Skeletal muscle tissue (tissue), 4 donors: ENCODE results near the gene HBE1. TPM values are rescaled to one million over a fixed set of nuclear protein-coding genes. Genes with fewer than 3 reads are reported as not detected.

ENCODE experiments used
- H3K27ac ChIP-seq: one replicate; pipeline ENCODE4 v1.7.0; 2013; ENCODE audit warnings: mild to moderate bottlenecking, low read depth, low read length, inconsistent platforms
- H3K27me3 ChIP-seq, 3 donors: one replicate each; pipeline ENCODE4 v1.7.0; 2013; ENCODE audit warnings: low read length in 3 of 3; ENCODE audit not compliant: control insufficient read depth in 3 of 3, insufficient read depth in 3 of 3
- H3K36me3 ChIP-seq, 3 donors: one replicate each; pipeline ENCODE4 v1.7.0; 2013; ENCODE audit warnings: low read length in 3 of 3; ENCODE audit not compliant: control insufficient read depth in 3 of 3, insufficient read depth in 3 of 3
- H3K4me1 ChIP-seq, 3 donors: one replicate each; pipeline ENCODE4 v1.7.0; 2013; ENCODE audit warnings: low read length in 3 of 3, mild to moderate bottlenecking in 3 of 3; ENCODE audit not compliant: control insufficient read depth in 3 of 3, insufficient read depth in 3 of 3
- H3K4me3 ChIP-seq, 3 donors: one replicate each; pipeline ENCODE4 v1.7.0; 2013; ENCODE audit warnings: low read length in 3 of 3
- H3K9ac ChIP-seq, 3 donors: one replicate each; pipeline ENCODE4 v1.7.0; 2013; ENCODE audit warnings: low read length in 3 of 3, mild to moderate bottlenecking in 3 of 3, moderate library complexity in 2 of 3, low read depth in 1 of 3
- H3K9me3 ChIP-seq, 3 donors: one replicate each; pipeline ENCODE4 v1.7.0; 2013; ENCODE audit warnings: low read length in 3 of 3; ENCODE audit not compliant: control insufficient read depth in 3 of 3
- total RNA-seq: library from RNA; depleted of rRNA; stranded (reverse); fragments of >200 nt; gene quantifications from one replicate; pipeline ENCODE4 v1.2.3, GENCODE V29; 2014
- donor health status: Osteomylitis.

HBE1 gene
- total RNA-seq, 1 donor from 2014 or later = 84.0 TPM

DNA sequence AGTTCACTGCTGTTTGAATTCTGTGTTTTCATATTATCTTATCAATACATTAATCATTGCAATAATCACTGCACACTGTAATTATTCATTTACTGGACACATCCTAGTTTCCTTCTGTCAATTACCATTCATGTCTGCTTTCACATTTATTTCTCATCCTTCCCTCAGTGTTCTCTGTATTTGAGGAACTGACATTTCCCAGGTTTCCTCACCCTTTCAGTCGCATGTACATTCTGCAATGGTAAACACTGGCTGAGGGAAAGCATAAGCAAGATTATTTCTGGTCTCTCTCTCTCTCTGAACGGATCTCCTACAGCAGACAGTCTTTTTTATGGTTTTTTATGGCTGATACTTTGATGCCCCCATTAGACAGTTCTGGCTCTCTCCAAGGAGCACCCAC is 31.3 kb downstream of the HBE1 start:
- H3K27me3 ChIP-seq = no peaks in the 10 kb centered on the region
- H3K27ac ChIP-seq = no peak overlapping the region
- no peaks in the 10 kb centered on the region for H3K9me3 ChIP-seq
- H3K9ac ChIP-seq = no peak overlapping the region
- no peak overlapping the region for H3K4me3 ChIP-seq
- H3K4me1 ChIP-seq = no peaks in the 10 kb centered on the region
- no peaks in the 10 kb centered on the region for H3K36me3 ChIP-seq

DNA sequence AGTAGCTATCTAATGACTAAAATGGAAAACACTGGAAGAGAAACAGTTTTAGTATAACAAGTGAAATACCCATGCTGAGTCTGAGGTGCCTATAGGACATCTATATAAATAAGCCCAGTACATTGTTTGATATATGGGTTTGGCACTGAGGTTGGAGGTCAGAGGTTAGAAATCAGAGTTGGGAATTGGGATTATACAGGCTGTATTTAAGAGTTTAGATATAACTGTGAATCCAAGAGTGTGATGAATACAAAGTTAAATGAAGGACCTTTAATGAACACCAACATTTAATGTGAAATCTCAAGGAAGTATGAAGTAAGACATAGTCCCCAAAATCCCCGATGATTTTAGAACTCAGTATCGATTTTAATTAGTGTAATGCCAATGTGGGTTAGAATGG is 32.3 kb downstream of the HBE1 start:
- no peaks in the 10 kb centered on the region for H3K27me3 ChIP-seq
- H3K4me1 ChIP-seq = no peaks in the 10 kb centered on the region
- no peak overlapping the region for H3K9ac ChIP-seq
- no peak overlapping the region for H3K4me3 ChIP-seq
- no peaks in the 10 kb centered on the region for H3K36me3 ChIP-seq
- H3K9me3 ChIP-seq = no peaks in the 10 kb centered on the region
- H3K27ac ChIP-seq = no peak overlapping the region

DNA sequence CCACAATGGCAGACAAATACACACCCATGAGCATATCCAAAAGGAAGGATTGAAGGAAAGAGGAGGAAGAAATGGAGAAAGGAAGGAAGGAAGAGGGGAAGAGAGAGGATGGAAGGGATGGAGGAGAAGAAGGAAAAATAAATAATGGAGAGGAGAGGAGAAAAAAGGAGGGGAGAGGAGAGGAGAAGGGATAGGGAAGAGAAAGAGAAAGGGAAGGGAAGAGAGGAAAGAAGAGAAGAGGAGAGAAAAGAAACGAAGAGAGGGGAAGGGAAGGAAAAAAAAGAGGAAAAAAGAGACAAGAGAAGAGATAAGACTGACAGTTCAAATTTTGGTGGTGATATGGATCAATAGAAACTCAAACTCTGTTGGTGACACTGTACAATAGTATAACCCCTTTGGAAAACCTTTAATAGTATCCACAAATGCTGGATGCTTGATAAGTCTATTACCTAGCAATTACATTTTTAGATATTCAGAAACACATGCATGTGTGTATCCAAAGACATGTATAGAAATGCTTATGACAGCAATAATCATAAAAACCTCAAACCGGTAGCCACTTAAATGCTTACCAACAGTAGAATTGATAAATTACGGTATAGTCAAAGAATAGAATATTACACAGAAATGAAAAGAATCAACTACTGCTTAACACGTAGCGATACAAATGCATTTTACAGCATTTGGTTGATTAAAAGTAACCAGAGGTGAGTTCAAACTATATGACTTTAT is 34.2 kb downstream of the HBE1 start:
- no peak overlapping the region for H3K9ac ChIP-seq
- no peak overlapping the region for H3K4me3 ChIP-seq
- H3K27ac ChIP-seq = no peak overlapping the region
- no peaks in the 10 kb centered on the region for H3K27me3 ChIP-seq
- no peaks in the 10 kb centered on the region for H3K36me3 ChIP-seq
- H3K4me1 ChIP-seq = no peaks in the 10 kb centered on the region
- no peaks in the 10 kb centered on the region for H3K9me3 ChIP-seq

DNA sequence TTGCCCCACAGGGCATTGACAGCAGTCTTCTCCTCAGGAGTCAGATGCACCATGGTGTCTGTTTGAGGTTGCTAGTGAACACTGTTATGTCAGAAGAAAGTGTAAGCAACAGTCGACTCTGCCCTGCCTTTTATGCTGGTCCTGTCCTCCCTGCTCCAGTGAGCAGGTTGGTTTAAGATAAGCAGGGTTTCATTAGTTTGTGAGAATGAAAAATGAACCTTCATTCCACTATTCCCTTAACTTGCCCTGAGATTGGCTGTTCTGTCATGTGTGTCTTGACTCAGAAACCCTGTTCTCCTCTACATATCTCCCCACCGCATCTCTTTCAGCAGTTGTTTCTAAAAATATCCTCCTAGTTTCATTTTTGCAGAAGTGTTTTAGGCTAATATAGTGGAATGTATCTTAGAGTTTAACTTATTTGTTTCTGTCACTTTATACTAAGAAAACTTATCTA is 35.3 kb downstream of the HBE1 start, which contains the start of gene HBD:
Gene HBD, minus strand, starts transcription at position 103 of the 454 bp plus-strand sequence. Its CDS starts 50 bp downstream, at position 53.
- no peaks in the 10 kb centered on the region for H3K27me3 ChIP-seq
- H3K4me1 ChIP-seq = no peaks in the 10 kb centered on the region
- no peak within 1 kb of the TSS for H3K27ac ChIP-seq
- no peak within 1 kb of the TSS for H3K9ac ChIP-seq
- H3K36me3 ChIP-seq = no peaks in the 10 kb centered on the region
- H3K4me3 ChIP-seq = no peak within 1 kb of the TSS
- H3K9me3 ChIP-seq = no peaks in the 10 kb centered on the region

DNA sequence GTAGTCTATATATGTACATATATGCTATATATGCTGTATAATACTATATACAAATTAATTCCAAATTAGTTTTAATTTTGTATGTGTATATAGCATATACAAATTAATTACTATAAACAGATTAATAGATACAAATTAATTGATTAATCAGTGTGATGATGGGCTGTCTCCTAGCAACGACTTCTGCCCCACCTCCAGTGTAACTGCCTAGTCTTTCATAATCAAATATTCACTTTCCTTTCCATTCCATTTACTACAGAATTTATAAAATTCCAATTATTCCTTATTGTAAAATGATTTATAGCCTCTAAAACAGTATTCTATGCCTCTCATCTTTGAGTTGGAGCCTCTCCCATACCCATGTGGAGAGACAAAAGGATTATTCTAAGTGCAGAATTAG is 36.4 kb downstream of the HBE1 start:
- Histone ChIP-seq H3K36me3 (no peaks in the 10 kb centered on the region), H3K27ac (no peak overlapping the region), H3K4me3 (no peak overlapping the region), H3K4me1 (no peaks in the 10 kb centered on the region), H3K9ac (no peak overlapping the region), H3K9me3 (no peaks in the 10 kb centered on the region), H3K27me3 (no peaks in the 10 kb centered on the region)

DNA sequence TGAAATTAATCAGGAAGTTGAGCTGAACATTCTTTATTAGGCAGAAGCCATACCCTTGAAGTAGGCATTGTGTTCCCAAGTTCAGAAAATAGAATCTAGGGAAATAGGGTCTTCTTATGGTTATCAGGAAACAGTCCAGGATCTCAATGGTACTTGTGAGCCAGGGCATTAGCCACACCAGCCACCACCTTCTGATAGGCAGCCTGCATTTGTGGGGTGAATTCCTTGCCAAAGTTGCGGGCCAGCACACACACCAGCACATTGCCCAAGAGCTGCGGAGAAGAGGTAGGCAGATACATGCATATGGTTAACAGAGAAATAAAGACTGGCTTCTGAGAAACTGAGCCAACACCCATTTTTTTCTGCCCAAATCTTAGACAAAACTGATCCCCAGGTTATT is 36.9 kb downstream of the HBE1 start:
- Histone ChIP-seq H3K4me1 (no peaks in the 10 kb centered on the region), H3K4me3 (no peak overlapping the region), H3K9me3 (no peaks in the 10 kb centered on the region), H3K27ac (no peak overlapping the region), H3K36me3 (no peaks in the 10 kb centered on the region), H3K27me3 (no peaks in the 10 kb centered on the region), H3K9ac (no peak overlapping the region)

DNA sequence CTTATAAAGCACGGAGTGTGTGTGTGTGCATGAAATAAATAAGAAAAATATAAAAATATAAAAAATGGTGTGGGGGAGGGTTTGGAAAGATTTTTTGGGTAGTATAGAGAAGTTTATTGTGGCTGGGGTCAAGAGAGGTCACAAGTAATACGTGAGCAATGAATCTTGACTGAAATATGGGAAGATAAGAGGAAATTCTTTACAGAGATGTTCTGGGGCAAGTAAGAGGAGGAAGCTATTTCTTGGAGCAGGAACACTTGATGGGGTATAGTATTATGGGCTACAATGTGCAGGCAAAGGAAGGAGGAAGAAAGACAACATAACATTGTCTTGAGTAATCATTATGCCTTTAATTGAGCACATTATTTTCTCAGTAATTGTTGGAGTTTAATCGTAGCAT is 37.6 kb downstream of the HBE1 start:
- H3K9ac ChIP-seq = no peak overlapping the region
- H3K27ac ChIP-seq = no peak overlapping the region

DNA sequence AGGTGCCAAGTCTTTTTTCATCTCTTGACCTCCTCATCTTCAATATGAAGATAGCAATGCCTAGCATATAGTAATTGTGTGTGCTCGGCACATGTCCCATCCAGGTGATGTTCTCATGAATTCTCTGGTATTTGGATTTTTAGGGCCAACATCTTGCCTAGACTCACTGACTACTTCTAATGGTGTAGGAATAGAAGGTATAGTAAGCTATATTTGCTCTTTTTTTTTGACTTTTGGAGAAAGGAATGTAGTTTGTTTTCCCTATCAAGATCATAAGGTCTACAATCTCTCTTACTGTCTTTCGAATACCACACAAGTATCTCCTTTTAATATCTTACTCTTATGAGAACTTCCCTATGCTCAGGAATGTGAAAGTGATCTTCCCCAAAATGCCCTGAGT is 38.6 kb downstream of the HBE1 start:
- no peaks in the 10 kb centered on the region for H3K4me1 ChIP-seq
- H3K36me3 ChIP-seq = no peaks in the 10 kb centered on the region
- no peaks in the 10 kb centered on the region for H3K27me3 ChIP-seq
- H3K9me3 ChIP-seq = no peaks in the 10 kb centered on the region
- no peak overlapping the region for H3K4me3 ChIP-seq
- no peak overlapping the region for H3K27ac ChIP-seq
- no peak overlapping the region for H3K9ac ChIP-seq

More for the DNA sequence above, 37.6 kb downstream of the HBE1 start:
- no peaks in the 10 kb centered on the region for H3K4me1 ChIP-seq
- no peaks in the 10 kb centered on the region for H3K27me3 ChIP-seq
- no peak overlapping the region for H3K4me3 ChIP-seq
- H3K36me3 ChIP-seq = no peaks in the 10 kb centered on the region
- no peaks in the 10 kb centered on the region for H3K9me3 ChIP-seq

DNA sequence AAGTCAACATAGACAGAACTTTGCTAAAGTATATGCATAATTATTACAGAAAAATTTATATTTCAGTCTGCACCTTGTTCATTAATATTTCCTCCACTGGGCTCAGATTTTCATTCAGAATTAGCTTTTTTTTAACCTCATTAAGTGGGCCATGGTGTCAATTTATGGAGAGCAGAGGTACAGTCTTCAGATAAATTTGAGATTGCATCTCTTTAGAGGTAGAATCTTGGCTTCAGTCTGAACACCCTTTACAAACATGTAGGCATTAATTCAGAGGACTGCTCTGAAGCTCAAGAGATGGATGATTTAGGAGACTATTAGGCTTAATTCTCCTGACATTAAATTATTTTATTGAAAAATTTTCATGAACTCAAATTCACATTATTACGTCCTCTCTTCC is 39.5 kb downstream of the HBE1 start:
- Histone ChIP-seq H3K27me3 (no peaks in the 10 kb centered on the region), H3K9ac (no peak overlapping the region), H3K9me3 (no peaks in the 10 kb centered on the region), H3K4me3 (no peak overlapping the region), H3K4me1 (no peaks in the 10 kb centered on the region), H3K36me3 (no peaks in the 10 kb centered on the region), H3K27ac (no peak overlapping the region)

DNA sequence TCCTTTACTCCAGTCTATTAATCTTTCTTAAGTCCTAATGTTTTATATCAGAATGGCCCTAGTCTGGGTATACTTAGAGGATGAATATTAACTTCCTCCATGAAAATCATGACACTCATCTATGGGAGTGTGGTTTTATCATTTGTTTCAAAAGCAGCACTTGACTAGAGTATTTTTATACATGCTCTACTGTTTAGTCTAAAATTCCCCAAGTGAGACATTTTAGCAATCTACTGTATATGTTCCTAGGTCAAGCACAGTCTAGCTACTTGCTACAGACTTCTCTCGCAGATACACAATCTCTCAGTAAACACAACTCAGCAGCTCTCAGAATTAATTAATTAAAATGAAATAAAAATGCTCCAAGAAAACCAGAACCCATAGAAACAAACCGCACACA is 39.9 kb downstream of the HBE1 start:
- Histone ChIP-seq H3K27me3 (no peaks in the 10 kb centered on the region), H3K36me3 (no peaks in the 10 kb centered on the region), H3K4me1 (no peaks in the 10 kb centered on the region), H3K27ac (no peak overlapping the region), H3K4me3 (no peak overlapping the region), H3K9ac (no peak overlapping the region), H3K9me3 (no peaks in the 10 kb centered on the region)
